A673 (cell line): ENCODE measurements around the gene TTLL5.
A peak's percentile ranks its signal among the peaks of the same experiment; 100 is the strongest.

Source experiments
- EZH2 ChIP-seq: fragments of 200-600 bp; sonication (generic); IDR thresholded peaks from 2 replicates; pipeline ENCODE4 v1.6.1; 2017; ENCODE audit warnings: borderline replicate concordance, low read depth, mild to moderate bottlenecking, mixed read lengths, antibody characterized with exemption, low read length; ENCODE audit not compliant: poor library complexity, severe bottlenecking
- TF ChIP-seq, protein P1 (sequence below): fragments of 300-800, 200-600 bp; sonication (generic); conservative IDR thresholded peaks from 2 replicates; pipeline ENCODE4 v1.5.1; 2017; ENCODE audit warnings: low read depth, mild to moderate bottlenecking, antibody characterized with exemption, low read length, moderate library complexity, mixed read lengths

DNA sequence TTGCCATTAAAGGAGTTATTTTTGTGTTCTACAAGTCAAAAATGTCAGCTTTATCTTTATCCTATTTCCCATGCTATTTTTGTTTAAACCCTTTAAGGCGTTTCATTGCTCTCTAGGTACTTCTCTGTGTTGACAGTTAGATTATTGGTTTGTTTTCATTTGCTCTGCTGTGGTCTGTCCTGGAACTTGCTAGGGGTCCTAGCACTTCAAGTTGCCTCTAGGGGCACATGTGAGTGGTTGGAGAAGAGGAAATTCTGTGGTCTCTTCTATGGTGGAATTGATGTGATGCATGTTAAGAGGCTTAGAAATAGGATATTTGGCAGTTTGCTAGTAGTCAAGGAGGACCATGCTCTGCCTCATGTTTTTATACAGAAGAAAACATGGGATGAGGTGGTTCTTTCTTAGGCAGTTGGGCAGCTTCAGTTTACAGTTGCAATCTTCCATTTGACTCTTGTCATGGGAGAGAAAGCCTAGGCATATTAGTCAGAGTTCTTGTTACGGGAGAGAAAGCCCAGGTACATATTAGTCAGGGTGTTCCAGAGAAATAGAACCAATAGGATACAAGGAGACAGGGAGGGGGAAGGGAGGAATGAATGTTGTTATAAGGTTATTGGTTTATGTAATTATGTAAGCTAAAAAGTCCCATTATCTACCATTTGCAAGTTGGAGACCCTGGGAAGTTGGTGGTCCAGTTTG lies 14.4 kb downstream of the TTLL5 start:
- TF ChIP-seq, protein P1, sequence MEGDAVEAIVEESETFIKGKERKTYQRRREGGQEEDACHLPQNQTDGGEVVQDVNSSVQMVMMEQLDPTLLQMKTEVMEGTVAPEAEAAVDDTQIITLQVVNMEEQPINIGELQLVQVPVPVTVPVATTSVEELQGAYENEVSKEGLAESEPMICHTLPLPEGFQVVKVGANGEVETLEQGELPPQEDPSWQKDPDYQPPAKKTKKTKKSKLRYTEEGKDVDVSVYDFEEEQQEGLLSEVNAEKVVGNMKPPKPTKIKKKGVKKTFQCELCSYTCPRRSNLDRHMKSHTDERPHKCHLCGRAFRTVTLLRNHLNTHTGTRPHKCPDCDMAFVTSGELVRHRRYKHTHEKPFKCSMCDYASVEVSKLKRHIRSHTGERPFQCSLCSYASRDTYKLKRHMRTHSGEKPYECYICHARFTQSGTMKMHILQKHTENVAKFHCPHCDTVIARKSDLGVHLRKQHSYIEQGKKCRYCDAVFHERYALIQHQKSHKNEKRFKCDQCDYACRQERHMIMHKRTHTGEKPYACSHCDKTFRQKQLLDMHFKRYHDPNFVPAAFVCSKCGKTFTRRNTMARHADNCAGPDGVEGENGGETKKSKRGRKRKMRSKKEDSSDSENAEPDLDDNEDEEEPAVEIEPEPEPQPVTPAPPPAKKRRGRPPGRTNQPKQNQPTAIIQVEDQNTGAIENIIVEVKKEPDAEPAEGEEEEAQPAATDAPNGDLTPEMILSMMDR = 0 out of 2 replicates have a peak, but pooled peaks have one; percentile 26
- no peak for TF ChIP-seq EZH2
